NCI-H748 treated with DMSO at 0.1 percent for 48 hours (cell line): ENCODE data around the gene NAP1L1.
"Not testable (repeated sequence)": the region's sequence is repeated elsewhere in the genome, so short reads cannot be mapped to it uniquely, and the experiment has no call there.

Experiments
- DNase-seq: peaks from one replicate; lab custom pipeline; 2025; lab: John Stamatoyannopoulos, UW

The NAP1L1 gene

DNA sequence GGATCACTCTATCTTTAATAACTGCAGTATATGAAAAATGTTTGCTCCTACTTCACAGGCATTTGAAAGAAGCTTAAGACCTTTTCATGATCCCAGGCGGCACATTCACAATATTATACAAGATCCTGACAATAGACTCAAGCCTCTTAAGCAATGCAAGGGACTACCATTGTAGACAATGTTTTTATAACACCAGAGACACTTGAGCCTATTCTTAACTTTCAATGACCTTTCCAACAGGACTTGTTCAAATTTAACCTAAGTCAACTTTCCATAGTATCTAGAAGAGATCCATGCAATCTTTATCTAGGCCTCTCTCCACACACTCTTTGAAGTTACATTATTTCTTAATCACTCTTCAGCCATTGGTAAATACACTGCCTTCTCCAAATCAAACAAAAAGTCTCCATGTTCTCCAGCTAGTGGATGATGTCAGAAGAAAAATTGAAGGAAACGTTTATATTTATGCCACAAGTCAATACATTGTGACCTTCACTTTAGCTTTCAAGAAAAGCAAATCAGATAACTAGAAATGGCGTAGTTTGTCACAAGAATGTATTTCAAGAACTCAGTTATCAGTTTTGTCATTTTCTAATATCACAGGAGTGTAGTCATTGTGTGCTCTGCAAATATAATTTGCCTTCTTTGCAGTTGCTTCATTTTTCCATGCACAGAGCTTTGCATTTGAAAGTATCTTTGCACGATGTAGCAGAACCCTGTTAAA lies 94.1 kb downstream of the NAP1L1 start:
- DNase-seq, result no peak

DNA sequence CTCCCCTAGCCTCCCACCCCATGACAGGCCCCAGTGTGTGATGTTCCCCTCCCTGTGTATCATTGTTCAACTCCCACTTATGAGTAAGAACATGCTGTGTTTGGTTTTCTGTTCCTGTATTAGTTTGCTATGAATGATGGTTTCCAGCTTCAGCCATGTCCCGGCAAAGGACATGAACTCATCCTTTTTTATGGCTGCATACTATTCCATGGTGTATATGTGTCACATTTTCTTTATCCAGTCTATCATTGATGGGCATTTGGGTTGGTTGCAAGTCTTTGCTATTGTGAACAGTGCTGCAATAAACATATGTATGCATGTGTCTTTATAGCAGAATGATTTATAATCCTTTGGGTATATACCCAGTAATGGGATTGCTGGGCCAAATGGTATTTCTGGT lies 96.8 kb downstream of the NAP1L1 start:
- DNase-seq, result not testable (repeated sequence)
